Measurements from ENCODE around the gene HAPSTR1. TPM values are rescaled to one million over a fixed set of nuclear protein-coding genes. Genes with fewer than 3 reads are reported as not detected.

Gene HAPSTR1
- total and polyA plus RNA-seq, 2 experiments from 2014 or later = 9.5 to 66.0 TPM

DNA sequence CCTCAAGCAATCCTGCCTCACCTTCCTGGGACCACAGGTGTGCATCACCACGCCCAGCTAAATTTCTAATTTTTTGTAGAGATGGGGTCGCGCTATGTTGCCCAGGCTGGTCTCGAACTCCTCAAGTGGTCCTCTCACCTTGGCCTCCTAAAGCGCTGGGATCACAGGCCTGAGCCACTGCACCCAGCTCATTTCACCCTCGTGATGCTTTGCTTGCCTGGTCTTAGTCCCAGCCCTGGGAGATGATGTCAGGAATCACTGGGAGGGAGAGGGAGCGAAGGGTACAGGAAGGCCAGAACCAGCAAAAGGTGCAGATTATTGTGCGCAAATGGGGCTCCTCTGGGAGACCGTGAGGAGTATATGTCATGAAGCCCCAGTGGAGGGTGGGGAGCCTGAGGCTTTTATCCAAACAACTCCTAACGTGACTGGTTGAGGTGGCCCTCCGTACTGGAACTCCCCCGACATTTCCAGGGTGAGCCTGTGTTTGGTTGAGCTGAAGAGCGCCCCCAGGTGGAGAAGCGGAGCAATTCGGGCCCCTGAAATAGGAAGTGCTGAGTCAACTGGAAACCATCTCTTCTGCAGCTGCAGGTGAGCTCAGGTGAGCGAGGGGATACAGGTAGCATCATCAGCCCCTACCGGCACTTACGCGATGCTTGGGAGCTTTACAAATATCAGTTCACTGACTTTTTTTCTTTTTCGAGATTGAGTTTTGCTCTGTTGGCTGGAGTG, 41.2 kb upstream of the HAPSTR1 start:
- Histone ChIP-seq H3F3A (replicated peaks; ENCODE audit: low read depth) (peaks cover 17% of the 10 kb centered on the region), H3K4me1 (ENCODE audit: insufficient read depth) (peaks cover 13% of the 10 kb centered on the region), H3K27ac (ENCODE audit: low read depth) (no peak overlapping the region), H2AFZ (no peak overlapping the region), H3K4me2 (no peak overlapping the region), H3K27me3 (ENCODE audit: insufficient read depth) (no peaks in the 10 kb centered on the region), H3K36me3 (ENCODE audit: insufficient read depth) (no peaks in the 10 kb centered on the region), H4K20me1 (replicated peaks; ENCODE audit: insufficient read depth) (no peaks in the 10 kb centered on the region), H3K9me2 (ENCODE audit: insufficient read depth) (no peaks in the 10 kb centered on the region; the same call in 1 of the 2 replicates), H3K79me2 (replicated peaks; ENCODE audit: insufficient read depth) (peaks cover 12% of the 10 kb centered on the region; the same call in 1 of the 2 replicates), H3K4me3 (no peak overlapping the region)
- ATAC-seq (peak; percentile 69), DNase-seq (ENCODE audit: low spot score) (peak; percentile 93)
- peaks cover 22% of the 10 kb centered on the region for H3K4me1 Mint-ChIP-seq
- H3K27me3 Mint-ChIP-seq (ENCODE audit: insufficient read depth, low read depth, poor library complexity) = peaks cover 16% of the 10 kb centered on the region
- H3K27ac Mint-ChIP-seq = peak overlapping the region; percentile 90
- H3K9me3 Mint-ChIP-seq = peaks cover 9% of the 10 kb centered on the region; the same call in 1 of the 3 replicates
- no peak overlapping the region for H3K4me3 Mint-ChIP-seq
- peaks cover 23% of the 10 kb centered on the region for H3K36me3 Mint-ChIP-seq (ENCODE audit: low read depth)
- TF ChIP-seq, protein P1, sequence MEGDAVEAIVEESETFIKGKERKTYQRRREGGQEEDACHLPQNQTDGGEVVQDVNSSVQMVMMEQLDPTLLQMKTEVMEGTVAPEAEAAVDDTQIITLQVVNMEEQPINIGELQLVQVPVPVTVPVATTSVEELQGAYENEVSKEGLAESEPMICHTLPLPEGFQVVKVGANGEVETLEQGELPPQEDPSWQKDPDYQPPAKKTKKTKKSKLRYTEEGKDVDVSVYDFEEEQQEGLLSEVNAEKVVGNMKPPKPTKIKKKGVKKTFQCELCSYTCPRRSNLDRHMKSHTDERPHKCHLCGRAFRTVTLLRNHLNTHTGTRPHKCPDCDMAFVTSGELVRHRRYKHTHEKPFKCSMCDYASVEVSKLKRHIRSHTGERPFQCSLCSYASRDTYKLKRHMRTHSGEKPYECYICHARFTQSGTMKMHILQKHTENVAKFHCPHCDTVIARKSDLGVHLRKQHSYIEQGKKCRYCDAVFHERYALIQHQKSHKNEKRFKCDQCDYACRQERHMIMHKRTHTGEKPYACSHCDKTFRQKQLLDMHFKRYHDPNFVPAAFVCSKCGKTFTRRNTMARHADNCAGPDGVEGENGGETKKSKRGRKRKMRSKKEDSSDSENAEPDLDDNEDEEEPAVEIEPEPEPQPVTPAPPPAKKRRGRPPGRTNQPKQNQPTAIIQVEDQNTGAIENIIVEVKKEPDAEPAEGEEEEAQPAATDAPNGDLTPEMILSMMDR (conservative IDR thresholded peaks at IDR 0.05; ENCODE audit: low read depth in 2 of 2) = peak; percentile 92 to 98
- TF ChIP-seq, protein P2, sequence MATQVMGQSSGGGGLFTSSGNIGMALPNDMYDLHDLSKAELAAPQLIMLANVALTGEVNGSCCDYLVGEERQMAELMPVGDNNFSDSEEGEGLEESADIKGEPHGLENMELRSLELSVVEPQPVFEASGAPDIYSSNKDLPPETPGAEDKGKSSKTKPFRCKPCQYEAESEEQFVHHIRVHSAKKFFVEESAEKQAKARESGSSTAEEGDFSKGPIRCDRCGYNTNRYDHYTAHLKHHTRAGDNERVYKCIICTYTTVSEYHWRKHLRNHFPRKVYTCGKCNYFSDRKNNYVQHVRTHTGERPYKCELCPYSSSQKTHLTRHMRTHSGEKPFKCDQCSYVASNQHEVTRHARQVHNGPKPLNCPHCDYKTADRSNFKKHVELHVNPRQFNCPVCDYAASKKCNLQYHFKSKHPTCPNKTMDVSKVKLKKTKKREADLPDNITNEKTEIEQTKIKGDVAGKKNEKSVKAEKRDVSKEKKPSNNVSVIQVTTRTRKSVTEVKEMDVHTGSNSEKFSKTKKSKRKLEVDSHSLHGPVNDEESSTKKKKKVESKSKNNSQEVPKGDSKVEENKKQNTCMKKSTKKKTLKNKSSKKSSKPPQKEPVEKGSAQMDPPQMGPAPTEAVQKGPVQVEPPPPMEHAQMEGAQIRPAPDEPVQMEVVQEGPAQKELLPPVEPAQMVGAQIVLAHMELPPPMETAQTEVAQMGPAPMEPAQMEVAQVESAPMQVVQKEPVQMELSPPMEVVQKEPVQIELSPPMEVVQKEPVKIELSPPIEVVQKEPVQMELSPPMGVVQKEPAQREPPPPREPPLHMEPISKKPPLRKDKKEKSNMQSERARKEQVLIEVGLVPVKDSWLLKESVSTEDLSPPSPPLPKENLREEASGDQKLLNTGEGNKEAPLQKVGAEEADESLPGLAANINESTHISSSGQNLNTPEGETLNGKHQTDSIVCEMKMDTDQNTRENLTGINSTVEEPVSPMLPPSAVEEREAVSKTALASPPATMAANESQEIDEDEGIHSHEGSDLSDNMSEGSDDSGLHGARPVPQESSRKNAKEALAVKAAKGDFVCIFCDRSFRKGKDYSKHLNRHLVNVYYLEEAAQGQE (IDR thresholded peaks at IDR 0.05; ENCODE audit: unreplicated experiment) = no peak
- TF ChIP-seq, protein P3, sequence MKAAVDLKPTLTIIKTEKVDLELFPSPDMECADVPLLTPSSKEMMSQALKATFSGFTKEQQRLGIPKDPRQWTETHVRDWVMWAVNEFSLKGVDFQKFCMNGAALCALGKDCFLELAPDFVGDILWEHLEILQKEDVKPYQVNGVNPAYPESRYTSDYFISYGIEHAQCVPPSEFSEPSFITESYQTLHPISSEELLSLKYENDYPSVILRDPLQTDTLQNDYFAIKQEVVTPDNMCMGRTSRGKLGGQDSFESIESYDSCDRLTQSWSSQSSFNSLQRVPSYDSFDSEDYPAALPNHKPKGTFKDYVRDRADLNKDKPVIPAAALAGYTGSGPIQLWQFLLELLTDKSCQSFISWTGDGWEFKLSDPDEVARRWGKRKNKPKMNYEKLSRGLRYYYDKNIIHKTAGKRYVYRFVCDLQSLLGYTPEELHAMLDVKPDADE (IDR thresholded peaks at IDR 0.05) = no peak
- peak; percentile 44; the same call in 1 of the 2 replicates for TF ChIP-seq CREB1 (CRISPR knock-in tag; IDR thresholded peaks at IDR 0.05; ENCODE audit: low read depth)

DNA sequence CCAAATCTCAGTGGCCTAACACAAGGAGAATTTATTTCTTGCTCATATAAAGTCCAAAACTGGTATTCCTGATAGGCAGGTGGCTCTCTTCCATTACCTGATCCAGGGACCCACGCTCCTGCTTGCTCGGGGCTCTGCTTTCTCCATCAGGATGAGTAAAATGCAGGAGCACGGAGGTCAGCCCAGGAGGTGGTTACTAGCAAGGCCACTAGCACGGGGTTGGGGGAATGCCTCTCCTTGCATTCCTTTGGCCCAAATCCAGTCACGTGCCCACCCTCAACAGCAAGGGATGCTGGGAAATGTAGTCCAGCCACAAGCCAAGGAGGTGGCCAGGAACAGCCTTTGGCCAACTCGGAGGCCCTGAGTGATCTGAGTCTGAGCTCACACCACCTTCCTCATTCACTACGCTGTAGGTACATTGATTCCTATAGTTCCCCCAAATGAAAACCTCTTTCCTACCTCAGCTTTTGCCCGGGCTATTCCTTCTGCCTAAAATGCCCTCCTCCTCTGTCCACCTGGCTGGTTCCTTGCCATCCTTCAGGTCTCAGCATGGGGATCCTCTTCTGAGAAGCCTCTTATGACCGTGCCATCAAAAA, 38.3 kb upstream of the HAPSTR1 start:
- ATAC-seq (peak; percentile 93), DNase-seq (ENCODE audit: low spot score) (peak; percentile 99)
- H3K36me3 Mint-ChIP-seq (ENCODE audit: low read depth) = peaks cover 7% of the 10 kb centered on the region; the same call in 1 of the 3 replicates
- H3K9me3 Mint-ChIP-seq = no peaks in the 10 kb centered on the region
- peaks cover 3% of the 10 kb centered on the region for H3K4me1 ChIP-seq (ENCODE audit: insufficient read depth)
- peaks cover 12% of the 10 kb centered on the region; the same call in 1 of the 2 replicates for H3K79me2 ChIP-seq (replicated peaks; ENCODE audit: insufficient read depth)
- H3K9me2 ChIP-seq (ENCODE audit: insufficient read depth) = no peaks in the 10 kb centered on the region; the same call in 1 of the 2 replicates
- H4K20me1 ChIP-seq (replicated peaks; ENCODE audit: insufficient read depth) = no peaks in the 10 kb centered on the region
- no peaks in the 10 kb centered on the region for H3K36me3 ChIP-seq (ENCODE audit: insufficient read depth)
- H3K4me2 ChIP-seq = peak overlapping the region; percentile 70
- peak overlapping the region; percentile 75 for H3K4me3 Mint-ChIP-seq
- H2AFZ ChIP-seq = peak overlapping the region; percentile 72; the same call in 1 of the 2 replicates
- H3K27me3 ChIP-seq (ENCODE audit: insufficient read depth) = no peaks in the 10 kb centered on the region
- H3K27ac ChIP-seq (ENCODE audit: low read depth) = peak overlapping the region; percentile 76; the same call in 1 of the 2 replicates
- H3K4me1 Mint-ChIP-seq = peaks cover 12% of the 10 kb centered on the region
- H3K4me3 ChIP-seq = peak overlapping the region; percentile 38
- H3K27ac Mint-ChIP-seq = peak overlapping the region; percentile 96
- peaks cover 11% of the 10 kb centered on the region for H3K27me3 Mint-ChIP-seq (ENCODE audit: insufficient read depth, low read depth, poor library complexity)
- H3F3A ChIP-seq (replicated peaks; ENCODE audit: low read depth) = peaks cover 12% of the 10 kb centered on the region
- TF ChIP-seq STAT1 (IDR thresholded peaks at IDR 0.05; ENCODE audit: unreplicated experiment) = no peak
- 0 out of 2 replicates have a peak, but pooled peaks have one; percentile 41 for TF ChIP-seq CREB1 (CRISPR knock-in tag; IDR thresholded peaks at IDR 0.05; ENCODE audit: low read depth)
- TF ChIP-seq POLR2AphosphoS5 (IDR thresholded peaks at IDR 0.05; ENCODE audit: low read depth) = peak; percentile 88
